ENCODE measurements around the gene ABCC8. TPM values are rescaled to one million over a fixed set of nuclear protein-coding genes. Genes with fewer than 3 reads are reported as not detected.

Gene ABCC8
- total RNA-seq, 4 donors from 2014 or later = 0.23 to 1.9 (median 0.62) TPM; not detected in 1

DNA sequence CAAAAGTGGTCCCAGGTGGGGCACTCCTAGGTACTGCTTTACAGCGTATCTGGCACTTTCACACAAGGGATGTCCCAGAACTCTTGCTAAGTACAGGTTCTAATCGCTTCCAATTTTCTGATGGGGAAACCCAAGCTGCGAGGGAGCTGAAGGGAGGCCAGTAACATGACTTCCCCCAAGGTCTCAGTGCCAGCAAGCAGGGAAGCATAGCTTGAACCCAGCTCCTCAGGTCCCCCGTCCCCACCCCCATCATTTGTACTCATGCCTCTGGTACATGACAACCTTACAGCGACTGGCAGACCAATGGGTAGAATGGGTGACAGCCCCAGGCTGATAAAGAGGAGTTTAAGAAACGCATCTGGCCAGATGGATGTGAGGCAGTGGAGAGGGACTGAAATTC is 716 bp upstream of the ABCC8 start:
- no peak for ATAC-seq
- WGBS, 2 donors (ENCODE audit: low coverage in 1 of 2) = 14 to 21% methylated on average over 1 to 6 of the region's 6 CpGs
- Histone ChIP-seq H3K36me3 (no peaks in the 10 kb centered on the region), H3K9me3 (no peaks in the 10 kb centered on the region), H3K27ac (no peak overlapping the region), H3K27me3 (peaks cover 69% of the 10 kb centered on the region), H3K4me1 (peaks cover 0 to 12% (median 0%) of the 10 kb centered on the region in 3 donors), H3K4me3 (no peak overlapping the region)
- TF ChIP-seq EP300 (IDR thresholded peaks at IDR 0.05) (no peak), POLR2AphosphoS5 (IDR thresholded peaks at IDR 0.05) (no peak), POLR2A (IDR thresholded peaks at IDR 0.05) (no peak)
- TF ChIP-seq, protein P1, sequence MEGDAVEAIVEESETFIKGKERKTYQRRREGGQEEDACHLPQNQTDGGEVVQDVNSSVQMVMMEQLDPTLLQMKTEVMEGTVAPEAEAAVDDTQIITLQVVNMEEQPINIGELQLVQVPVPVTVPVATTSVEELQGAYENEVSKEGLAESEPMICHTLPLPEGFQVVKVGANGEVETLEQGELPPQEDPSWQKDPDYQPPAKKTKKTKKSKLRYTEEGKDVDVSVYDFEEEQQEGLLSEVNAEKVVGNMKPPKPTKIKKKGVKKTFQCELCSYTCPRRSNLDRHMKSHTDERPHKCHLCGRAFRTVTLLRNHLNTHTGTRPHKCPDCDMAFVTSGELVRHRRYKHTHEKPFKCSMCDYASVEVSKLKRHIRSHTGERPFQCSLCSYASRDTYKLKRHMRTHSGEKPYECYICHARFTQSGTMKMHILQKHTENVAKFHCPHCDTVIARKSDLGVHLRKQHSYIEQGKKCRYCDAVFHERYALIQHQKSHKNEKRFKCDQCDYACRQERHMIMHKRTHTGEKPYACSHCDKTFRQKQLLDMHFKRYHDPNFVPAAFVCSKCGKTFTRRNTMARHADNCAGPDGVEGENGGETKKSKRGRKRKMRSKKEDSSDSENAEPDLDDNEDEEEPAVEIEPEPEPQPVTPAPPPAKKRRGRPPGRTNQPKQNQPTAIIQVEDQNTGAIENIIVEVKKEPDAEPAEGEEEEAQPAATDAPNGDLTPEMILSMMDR (IDR thresholded peaks at IDR 0.05) = no peak

DNA sequence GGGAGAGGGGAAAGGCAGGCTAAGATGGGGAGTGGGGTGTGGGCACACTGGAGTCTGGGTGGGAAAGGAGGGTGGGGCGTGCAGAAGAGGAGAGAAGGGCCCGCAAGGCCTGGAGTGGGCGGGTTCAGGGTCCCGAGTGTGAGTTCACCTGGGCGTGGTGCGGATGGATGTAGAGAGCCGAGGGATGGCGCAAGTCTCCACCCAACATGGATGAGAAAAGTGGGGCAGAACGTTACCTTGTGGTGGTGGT is 364 bp upstream of the ABCC8 start:
- H3K4me3 ChIP-seq = peak overlapping the region in 1 of 2 donors; percentile 38
- H3K4me1 ChIP-seq = peaks cover 0 to 12% (median 0%) of the 10 kb centered on the region in 3 donors
- ATAC-seq = no peak
- 13% methylated on average over 7 of the region's 9 CpGs; no CpG with 5 or more reads in 1 of the 2 donors for WGBS, 2 donors (ENCODE audit: low coverage in 1 of 2)
- H3K36me3 ChIP-seq = no peaks in the 10 kb centered on the region
- no peak for TF ChIP-seq EP300 (IDR thresholded peaks at IDR 0.05)
- no peak for TF ChIP-seq POLR2AphosphoS5 (IDR thresholded peaks at IDR 0.05)
- TF ChIP-seq, protein P1 (IDR thresholded peaks at IDR 0.05) = no peak
- no peak for TF ChIP-seq POLR2A (IDR thresholded peaks at IDR 0.05)
- no peaks in the 10 kb centered on the region for H3K9me3 ChIP-seq
- peaks cover 69% of the 10 kb centered on the region for H3K27me3 ChIP-seq
- no peak overlapping the region for H3K27ac ChIP-seq

DNA sequence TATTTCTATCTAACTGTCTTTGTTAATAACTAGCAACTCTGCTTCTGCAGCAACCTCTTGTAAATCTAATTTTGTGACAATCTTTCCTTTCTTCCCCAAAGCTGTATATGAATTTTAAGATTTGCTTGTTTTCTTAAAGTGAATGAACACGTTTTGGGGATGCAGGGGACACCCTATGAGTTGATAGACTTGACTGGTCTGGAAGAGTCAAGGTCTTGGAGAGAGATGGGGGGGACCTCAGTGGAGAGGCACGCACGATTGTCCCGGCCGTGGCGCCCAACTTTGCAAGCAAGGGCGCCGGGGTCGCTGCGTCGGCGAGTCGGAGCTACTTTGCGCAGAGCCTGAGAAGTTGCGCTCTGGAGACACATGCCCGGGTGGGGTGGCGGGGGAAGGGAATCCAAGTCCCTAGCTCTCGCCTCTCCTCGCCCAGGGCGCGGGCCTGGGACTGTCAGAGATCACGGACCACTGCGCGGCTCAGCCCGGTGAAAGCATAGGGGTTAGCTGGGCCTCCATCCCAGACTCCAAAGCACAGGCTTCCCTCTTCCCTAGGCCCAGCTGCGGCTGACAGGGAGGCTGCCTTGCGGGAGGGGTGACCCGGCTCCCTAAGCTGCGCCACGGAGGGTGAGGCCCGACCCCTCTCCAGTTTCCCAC is 854 bp downstream of the ABCC8 start:
- no peak overlapping the region for H3K27ac ChIP-seq
- H3K4me1 ChIP-seq = peaks cover 0 to 12% (median 0%) of the 10 kb centered on the region in 3 donors
- peak overlapping the region in 1 of 2 donors; percentile 38 for H3K4me3 ChIP-seq
- no peaks in the 10 kb centered on the region for H3K9me3 ChIP-seq
- no peak for ATAC-seq
- TF ChIP-seq POLR2A (IDR thresholded peaks at IDR 0.05) = no peak
- no peak for TF ChIP-seq EP300 (IDR thresholded peaks at IDR 0.05)
- no peak for TF ChIP-seq POLR2AphosphoS5 (IDR thresholded peaks at IDR 0.05)
- TF ChIP-seq, protein P1 (IDR thresholded peaks at IDR 0.05) = no peak
- 0% methylated on average over 1 of the region's 31 CpGs; no CpG with 5 or more reads in 1 of the 2 donors for WGBS, 2 donors (ENCODE audit: low coverage in 1 of 2)
- peaks cover 78% of the 10 kb centered on the region for H3K27me3 ChIP-seq
- no peaks in the 10 kb centered on the region for H3K36me3 ChIP-seq

DNA sequence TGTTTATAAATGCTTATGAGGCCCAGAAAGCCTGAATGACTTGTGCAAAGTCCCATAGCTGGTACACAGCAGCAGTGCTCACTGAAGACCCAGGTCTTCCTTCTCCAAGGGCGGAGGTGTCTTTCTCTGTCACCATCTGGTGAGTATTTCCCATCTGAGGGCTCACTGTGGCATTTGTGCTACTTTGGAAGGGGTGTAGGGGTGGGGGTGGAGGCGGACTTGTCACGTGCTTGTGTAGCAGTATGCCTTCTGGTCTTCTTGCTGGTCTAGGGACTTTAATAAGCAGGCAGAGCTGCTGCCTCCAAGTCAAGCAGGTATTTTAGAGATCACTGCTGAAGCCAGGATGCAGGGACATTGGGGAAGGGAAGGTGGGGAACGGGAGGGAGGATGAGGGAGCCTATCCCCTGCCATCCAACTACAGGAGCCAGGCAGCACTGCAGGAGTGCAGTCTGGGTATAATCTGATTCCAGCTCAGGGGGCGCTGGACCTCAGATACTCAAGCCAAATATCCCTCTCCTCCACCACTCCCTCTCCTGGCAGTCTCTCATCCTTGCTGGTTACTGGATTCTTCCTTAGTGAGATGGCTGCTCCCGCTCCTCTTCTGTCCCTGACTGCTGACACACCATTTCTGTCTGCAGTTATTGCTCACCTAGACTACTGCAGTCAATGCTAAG is 3.4 kb downstream of the ABCC8 start:
- WGBS, 2 donors (ENCODE audit: low coverage in 1 of 2) = 48 to 56% methylated on average over 3 to 5 of the region's 6 CpGs
- Histone ChIP-seq H3K4me3 (no peak overlapping the region), H3K36me3 (no peaks in the 10 kb centered on the region), H3K27me3 (peaks cover 66% of the 10 kb centered on the region), H3K4me1 (peaks cover 0 to 12% (median 0%) of the 10 kb centered on the region in 3 donors), H3K27ac (no peak overlapping the region), H3K9me3 (no peaks in the 10 kb centered on the region)
- ATAC-seq = no peak
- TF ChIP-seq, protein P1 (IDR thresholded peaks at IDR 0.05) = no peak
- TF ChIP-seq EP300 (IDR thresholded peaks at IDR 0.05) (no peak), POLR2A (IDR thresholded peaks at IDR 0.05) (no peak), POLR2AphosphoS5 (IDR thresholded peaks at IDR 0.05) (no peak)

DNA sequence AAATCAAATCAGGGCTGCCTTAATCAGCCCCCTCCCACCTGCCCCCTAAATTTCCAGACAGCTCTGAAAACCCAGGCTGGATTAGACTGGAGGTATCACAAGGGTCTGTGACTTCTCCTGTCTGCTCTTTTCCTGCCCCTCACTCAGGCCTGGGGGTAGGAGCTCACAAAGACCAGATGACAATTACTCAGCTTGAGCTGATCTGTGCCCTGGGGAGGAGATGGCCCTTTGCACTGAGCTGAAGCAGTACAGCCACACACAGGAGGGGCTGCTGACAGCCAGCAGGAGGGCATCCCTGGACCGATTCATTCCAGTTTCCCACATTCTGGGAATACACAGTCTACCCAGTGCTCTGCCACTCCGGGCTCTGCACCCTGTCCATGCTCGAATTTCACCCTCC is 4.2 kb downstream of the ABCC8 start:
- Histone ChIP-seq H3K4me3 (no peak overlapping the region), H3K27ac (no peak overlapping the region), H3K27me3 (peaks cover 59% of the 10 kb centered on the region), H3K36me3 (no peaks in the 10 kb centered on the region), H3K9me3 (no peaks in the 10 kb centered on the region), H3K4me1 (peaks cover 0 to 12% (median 0%) of the 10 kb centered on the region in 3 donors)
- WGBS, 2 donors (ENCODE audit: low coverage in 1 of 2) = 31% methylated on average over 3 of the region's 3 CpGs; no CpG with 5 or more reads in 1 of the 2 donors
- no peak for ATAC-seq
- TF ChIP-seq EP300 (IDR thresholded peaks at IDR 0.05) (no peak), POLR2A (IDR thresholded peaks at IDR 0.05) (no peak), POLR2AphosphoS5 (IDR thresholded peaks at IDR 0.05) (no peak)
- TF ChIP-seq, protein P1 (IDR thresholded peaks at IDR 0.05) = no peak
